ENCODE measurements around the gene MKLN1.
A peak's percentile ranks its signal among the peaks of the same experiment; 100 is the strongest.

MKLN1 gene

DNA sequence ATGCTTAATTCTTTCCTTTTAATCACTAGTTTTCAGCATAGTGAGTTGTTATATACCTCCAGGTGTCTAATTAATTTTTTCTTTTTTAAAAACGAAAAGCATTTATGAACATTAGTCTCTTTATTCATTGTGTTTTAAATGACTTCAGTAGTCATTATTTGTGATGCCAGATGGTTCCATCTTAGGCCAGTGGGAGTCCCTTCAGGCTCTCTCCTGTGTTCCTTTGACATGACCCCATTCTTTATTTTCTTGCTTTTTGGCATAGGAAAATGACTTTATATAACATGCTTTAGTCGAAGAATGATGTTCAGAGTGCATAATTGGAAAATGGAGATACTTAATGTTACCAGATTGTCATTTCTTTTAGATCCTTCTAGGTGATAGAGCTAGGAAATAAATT is 24.4 kb downstream of the MKLN1 start:
- no peak for DNase-seq

DNA sequence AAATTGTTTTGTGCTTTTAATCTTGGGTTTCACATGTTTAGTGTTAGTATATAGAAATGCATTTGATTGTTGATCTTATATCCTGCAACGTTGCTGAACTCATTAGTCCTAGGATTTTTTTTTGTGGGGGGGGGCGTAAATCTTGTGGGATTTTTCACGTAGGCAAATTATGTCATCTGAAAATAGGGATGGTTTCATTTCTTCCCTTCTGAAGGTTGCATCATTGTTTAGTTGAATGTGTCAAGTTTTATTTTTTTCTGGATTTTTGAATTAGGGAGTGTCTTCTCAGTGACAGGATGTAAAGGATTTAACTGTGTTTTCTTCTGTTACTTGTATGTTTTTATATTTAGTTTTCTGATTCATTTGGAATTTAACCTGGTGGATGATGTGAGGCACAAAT is 26.7 kb downstream of the MKLN1 start:
- no peak for DNase-seq

DNA sequence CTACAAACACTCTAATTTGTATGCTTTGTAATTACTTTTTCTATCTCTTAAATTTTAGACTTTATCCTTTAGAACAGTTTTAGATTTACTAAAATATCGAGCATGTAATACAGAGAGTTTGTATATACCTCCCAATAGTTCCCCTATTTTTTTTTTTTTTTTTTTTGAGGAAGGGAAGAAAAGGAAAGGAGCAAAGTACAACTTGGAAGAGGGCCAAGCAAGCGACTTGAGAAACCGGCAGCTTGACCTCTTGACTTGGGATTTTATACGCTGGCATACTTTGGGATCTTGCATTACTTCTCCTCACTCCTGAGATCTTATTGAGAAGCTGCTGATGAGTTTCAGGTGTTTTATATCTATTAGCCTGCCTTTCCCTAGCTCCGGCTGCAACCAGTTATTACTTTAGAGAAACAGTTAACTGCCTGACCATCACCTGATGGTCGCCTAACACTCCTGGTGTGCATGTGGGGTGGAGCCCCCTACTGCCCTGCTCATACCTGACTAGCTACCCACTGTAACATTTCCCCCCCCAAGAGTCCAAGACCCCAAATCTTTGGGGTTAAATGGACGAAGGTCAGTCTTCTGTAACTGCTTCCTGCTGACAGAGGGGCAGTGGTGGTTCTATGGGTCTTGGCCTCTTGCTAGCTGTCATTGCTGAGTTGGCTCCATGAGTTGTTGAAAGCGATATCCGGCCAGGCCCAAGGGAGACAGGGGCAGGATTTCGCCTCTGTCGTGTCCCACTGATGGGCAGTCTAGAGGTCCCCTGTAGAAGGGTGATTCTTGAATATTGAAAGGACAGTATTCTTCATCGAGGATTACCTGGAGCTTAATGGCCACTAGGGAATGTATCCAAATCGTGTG is 28.5 kb downstream of the MKLN1 start:
- DNase-seq, result no peak

DNA sequence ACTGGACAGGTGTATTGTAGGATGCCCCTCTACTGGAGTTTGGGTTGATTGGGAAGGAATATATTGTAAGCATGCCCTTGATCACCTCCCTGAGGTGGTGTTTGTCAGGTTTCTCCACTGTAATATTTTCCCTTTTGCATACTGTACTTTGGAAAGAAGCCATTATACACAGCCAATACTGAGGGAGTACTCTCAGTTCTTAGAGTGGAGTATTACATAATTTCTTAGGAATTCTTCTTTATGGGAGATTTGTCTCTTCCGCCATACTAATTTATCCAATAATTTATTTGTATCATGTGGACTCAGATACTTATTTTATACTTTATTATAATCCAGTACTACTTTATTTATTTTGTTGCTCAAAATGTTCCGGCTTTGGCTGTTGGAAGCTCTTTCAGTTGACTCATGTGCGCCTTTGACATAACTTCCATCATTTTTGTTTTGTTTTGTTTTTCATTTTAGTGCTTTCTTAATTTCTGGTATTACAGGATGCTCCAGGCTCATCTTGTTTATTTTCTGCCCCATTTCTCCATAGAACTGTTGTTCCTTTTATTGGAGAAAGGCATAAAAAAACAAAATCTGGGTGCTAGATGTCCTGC is 29.7 kb downstream of the MKLN1 start:
- DNase-seq, result no peak

DNA sequence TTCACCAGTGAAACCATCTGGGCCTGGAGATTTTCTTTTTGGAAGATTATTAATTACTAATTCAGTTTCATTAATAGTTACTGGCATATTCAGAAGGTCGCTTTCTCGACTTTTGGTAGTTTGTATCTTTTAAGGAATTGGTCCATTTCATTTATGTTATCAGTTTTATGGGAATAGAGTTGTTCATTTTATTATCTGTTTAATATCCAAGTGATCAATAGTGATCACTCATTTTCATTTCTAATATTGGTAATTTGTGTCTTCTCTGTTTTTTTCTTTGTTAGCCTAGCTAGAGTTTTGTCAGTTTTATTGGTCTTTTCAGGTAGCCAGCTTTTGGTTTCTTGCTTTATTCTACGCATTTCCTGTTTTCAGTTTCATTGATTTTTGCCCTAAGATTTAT is 31.0 kb downstream of the MKLN1 start:
- DNase-seq, result no peak

DNA sequence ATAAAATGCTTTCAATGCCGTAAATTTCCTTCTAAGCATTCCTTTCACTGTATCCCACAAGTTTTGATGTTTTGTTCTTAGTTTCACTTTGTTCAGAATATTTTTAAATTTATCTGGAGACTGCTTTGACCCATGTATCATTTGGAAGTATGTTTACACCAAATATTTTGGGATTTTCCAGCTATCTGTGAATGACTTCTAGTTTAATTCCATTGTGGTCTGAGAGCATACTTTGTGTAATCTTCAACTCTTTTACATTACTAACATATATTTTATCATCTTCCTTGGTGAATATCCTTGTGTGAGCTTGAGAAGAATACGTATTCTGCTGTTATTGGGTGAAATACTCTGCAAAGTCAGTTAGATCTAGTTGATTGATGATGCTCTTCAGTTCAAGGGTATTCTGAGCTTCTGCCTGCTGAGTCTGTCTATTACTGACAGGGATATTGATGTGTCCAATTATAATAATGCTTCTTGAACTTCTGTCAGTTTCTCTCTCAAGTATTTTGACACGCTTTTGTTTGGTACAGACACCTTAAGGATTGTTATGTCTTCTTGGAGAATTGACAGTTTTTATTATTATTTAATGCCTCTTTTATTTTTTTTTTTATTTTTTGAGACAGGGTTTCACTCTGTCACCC is 31.6 kb downstream of the MKLN1 start:
- no peak for DNase-seq

DNA sequence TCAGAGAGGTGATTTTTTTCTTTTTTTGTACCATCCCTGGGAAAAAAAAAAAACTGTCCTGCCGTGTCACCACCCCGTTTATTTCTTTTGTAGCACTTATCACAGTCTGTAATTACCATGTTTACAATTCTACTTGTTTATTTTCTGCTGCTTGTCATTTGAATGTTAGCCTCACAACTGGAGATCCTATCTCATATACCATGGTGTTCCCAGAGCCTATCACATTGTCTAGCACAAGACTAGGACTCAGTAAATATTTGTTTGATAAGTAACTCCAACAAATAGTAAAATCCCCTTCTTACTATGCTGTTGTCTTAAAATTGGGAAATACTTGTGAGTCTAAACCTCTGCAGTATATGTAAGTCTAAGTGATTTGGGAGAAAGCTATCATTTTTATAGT is 36.0 kb downstream of the MKLN1 start:
- DNase-seq, result no peak

DNA sequence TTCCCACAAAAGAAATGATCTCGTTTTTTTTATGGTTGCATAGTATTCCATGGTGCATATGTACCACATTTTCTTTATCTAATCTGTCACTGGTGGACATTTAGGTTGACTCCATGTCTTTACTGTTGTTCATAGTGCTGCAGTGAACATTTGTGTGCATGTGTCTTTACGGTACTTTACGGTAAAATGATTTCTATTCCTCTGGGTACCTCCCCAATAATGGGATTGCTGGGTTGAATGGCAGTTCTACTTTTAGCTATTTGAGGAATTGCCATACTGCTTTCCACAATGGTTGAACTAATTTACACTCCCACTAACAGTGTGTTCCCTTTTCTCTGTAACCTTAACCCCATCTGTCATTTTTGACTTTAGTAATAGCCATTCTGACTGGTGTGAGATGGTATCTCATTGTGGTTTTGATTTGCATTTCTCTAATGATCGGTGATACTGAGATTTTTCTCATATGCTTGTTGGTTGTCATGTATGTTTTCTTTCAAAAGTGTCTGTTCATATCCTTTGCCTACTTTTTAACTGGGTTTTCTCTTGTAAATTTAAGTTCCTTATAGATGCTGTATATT is 37.2 kb downstream of the MKLN1 start:
- no peak for DNase-seq

DNA sequence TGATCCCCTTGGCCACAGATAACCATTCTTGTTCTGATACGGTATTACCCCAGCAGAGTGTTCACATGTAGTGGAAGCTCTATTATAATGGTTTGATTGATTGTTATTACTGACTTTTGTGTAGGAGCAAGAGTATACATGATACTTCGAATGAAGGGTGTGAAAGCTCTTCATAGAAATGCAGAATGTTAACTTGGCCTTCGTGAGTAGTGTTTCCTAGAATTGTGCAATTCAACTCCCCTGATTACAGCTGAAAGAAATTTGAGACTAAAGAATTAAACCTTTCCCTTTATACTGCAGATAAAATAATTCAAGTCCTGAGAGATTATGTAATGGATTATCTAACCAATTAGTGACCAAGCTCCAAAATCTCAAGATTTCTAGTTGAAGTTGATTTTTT is 38.2 kb downstream of the MKLN1 start:
- DNase-seq, result no peak

DNA sequence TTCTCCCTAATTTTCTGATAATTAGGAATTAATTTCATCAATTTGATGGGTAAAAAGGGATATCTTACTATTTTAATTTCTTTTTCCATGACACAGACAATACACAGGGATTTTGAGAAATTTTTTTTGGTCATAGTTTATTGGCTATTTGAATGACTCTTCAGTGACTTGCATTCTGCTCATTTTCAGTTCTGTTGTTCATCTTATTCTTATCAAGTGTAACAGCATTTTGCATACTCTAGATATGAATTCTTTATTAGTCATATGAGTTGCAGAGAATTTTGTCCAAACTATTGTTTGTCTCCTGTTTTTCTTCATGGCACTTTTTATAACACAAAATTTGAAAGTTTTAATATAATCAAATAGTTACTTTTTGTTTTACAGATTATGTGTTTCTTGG is 41.7 kb downstream of the MKLN1 start:
- no peak for DNase-seq

DNA sequence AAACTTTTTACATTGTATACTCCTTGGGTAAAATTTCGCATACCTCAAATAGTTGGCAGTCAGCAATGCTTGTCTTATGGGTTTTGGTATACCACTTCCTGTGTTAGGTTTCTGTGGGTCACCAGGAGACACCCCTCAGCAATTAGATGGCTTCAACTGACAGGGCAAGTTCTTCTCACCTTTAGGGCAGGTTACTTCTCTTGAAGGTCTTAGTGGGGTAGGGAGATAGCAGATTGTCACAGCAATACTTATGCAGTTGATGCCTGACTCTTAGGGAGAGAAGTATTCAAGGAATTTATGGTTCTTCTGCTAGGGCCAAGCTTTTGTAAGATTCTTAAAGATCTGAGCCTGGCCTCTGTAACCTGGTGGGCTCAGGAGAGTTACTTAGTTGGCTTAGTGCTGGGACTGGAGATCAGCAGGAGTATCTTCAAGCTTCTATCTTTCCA is 42.9 kb downstream of the MKLN1 start:
- DNase-seq, result peak; percentile 4

DNA sequence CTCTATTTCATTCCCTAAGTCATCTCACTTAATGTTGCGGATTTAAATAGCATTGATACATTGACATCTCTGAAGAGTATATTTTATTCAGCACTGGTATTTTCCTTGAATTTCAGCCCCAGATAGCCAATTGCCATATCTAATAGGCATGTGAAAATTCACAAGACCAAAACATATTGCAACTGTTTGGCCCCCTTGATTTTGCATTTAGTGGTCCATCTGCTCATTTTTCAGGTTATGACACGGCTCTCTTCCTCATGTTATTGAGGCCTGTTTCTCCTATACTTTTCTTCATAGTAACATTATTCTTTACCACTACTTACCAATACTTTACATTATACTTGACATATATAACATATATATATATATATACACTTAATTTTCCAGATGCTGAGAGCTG is 43.7 kb downstream of the MKLN1 start:
- DNase-seq, result no peak

DNA sequence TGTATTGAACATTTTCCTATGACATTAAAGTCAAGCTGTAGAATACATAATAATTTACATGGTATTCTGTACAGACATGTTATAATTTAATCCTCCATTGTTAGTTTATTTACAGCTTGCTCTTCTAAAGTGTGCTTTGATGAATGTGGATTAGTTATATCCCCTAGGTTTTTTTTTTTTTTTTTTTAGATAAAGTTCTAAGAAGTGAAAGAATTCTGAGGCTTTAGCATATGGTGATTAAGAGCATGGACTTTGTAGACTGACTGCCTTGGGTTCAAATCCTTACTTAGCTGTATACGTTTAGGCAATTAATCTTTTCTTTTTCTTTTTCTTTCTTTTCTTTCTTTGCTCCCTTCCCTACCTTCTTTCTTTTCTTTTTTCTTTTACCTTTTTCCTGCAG is 44.9 kb downstream of the MKLN1 start:
- DNase-seq, result no peak

DNA sequence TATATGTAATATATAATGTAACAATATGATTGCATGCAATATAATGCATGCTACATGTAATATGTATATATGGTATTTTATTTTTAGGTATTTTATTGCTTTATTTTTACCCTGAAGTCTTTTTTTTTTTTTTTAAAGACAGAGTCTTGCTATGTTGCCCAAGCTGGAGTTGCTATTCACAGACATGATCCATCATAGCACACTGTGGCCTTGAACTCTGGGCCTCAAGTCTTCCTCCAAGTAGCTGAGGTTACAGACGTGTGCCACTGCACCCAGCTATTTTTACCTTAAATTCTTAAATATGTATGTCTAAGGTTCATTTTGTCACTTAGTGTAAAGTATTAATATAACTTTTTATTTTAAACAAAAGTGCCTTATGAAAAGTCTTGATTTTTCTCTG is 47.1 kb downstream of the MKLN1 start:
- DNase-seq, result no peak

DNA sequence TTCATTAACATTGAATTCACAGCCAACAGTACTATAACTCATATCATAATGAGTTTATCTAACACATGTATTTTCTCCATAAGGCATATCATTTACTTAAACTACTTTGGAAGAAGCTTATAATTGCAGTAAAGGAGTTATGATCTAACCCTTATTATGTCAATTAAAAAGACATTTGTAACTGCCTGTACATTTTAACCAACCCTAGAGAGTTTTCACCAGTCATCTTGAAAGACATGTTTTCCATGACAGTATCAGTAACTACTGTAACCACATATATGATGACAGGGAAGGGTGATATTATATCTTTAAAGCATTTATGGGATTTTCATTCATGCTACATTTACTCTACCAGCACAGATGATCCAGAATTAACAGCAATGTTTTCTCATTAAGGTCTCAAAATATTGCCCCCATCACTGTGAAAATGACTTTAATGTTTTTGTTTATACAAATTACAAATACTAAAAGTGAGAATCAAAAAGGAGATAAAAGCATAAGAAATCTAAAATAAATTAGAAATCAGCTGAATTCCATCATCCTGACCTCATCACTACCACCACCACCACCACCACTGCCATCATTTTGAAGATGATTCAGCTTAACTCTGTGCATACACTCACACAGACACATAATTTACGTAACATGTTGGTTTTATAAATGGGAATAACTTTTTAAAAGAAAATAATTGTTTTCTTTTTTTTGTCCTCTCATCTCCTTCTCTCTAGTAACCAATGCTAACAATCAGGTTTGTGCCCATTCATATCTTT is 53.6 kb downstream of the MKLN1 start:
- no peak for DNase-seq

DNA sequence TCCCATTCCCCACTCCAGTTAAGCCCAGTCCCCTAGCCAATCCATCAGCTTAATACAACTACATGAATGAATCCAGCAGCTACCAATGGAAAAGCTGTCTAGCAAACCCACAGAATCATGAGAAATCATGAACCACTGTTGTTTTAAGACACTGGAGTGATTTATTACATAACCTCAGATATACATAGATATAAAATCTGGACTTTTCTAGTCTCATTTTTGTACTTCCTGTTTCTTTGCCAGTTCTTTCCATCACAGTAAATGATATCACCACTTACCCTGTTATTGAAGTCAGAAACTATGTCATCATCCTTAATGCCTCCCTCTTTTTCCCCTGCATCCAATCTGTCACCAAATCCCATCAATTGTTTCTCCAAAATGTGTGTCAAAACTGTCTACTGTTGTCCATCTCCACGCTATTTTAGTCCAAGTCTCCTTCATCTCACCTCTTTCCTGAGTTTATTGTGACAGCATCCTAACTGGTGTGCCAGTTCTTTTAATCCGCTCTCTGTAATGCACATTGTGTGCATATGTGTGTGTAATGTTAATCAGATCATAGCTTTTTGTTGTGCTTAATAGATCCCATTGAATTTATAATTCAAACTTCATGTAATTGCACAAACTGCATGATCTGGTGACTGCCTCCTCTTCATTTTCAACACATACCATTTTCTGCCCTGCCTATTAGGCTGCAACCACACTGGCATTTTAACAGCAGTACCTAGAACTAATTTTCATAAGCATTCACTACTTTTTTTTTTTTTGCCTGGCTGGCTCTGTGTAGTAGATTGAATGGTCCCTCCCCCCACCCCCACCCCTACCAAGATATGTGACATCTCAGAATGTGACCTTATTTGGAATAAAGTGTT is 56.0 kb downstream of the MKLN1 start:
- DNase-seq, result no peak

DNA sequence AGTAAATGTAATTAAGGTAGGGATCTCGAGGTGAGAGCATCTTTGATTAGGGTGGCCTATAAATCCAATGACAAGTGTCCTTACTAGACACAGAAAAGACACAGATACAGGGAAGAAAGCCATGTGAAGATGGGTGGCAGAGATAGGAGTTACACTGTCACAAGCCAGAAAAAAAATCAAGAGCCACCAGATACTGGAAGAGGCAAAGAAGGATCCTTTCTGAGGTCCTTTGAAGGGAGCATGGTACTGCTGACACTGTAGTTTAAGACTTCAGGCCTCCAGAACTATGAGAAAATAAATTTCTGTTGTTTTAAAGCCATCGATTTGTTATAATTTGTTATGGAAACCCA is 56.6 kb downstream of the MKLN1 start:
- DNase-seq, result no peak

DNA sequence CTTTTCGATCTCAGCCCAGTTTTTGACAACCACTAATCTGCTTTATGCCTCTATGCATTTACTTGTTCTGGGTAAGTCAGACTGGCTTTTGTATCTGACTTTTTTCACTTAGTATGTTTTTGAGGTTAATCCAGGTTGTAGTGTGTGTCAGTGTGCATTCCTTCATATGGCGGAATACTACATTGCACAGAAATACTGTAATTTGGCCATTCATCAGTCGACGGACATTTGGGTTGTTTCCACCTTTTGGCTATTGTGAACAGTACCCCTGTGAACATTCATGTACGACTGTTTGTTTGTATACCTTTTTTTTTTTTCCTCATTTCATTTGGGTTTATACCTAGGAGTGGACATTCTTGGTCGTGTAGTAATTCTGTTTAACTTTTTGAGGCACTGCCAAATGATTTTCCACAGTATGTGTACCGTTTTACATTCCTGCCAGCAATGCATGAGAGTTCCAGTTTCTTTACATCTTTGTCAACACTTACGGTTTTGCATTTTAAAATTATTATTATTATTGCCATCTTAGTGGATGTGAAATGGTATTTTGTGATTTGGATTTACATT is 57.4 kb downstream of the MKLN1 start:
- no peak for DNase-seq

DNA sequence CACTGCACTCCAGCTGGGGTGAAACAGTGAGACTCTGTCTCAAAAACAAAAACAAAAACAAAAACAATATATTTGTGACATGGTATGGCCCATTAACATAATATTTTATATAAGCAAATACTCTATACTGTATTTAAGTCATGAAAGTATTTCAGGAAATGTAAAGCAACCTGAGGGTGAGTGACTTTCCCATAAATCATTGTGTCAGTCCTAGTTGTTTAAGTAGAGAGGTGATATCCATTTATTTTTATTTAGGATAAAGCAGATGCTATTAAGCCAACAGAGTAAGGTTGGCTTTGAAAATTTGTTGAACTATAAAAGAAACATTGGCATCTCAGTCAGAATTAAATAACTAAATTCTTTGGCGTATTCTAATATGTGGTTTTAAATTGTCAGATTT is 60.5 kb downstream of the MKLN1 start:
- no peak for DNase-seq

DNA sequence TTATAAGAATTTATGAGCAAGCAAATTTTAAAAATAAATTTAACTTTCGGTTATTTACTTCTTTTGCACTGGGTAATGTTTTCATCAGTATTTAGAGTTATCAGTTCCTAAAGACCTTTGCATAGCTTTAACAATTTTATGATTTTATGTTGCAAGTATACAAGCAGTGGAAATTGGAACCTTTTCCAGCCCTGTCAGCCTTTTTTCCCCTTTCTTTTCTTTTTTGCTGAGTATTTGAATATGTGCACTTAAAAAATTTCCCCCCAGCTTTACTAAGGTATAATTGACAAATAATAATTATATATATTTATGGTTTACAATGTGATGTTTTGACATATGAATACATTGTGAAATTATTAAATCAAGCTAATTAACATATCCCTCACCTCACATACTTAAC is 62.6 kb downstream of the MKLN1 start:
- no peak for DNase-seq

DNA sequence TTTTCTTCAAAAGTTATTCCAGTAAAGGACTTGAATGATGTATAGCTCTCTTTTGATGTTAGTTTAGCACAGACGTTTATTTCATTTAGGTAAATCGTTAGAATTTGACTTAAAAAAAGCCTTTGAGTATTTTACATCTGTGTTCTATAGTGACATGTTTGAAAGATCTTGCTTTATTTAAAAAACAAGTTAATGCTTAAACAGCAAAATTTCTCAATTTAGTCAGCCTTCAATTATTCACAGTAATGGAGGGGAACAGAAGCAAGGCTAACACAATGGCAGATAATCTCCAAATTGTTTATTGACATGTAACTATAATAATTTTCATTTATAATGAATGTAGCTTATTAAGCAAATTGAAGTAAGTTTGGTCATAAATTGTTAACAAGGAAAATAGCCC is 63.5 kb downstream of the MKLN1 start:
- no peak for DNase-seq

All from right kidney (tissue), 1 donor.